Right kidney (tissue), 1 donor: ENCODE results near the gene CSTB.
A peak's percentile ranks its signal among the peaks of the same experiment; 100 is the strongest.

ENCODE experiments used
- DNase-seq: peaks from one replicate; pipeline ENCODE4 v3.0.0-alpha.2; 2016

CSTB gene

DNA sequence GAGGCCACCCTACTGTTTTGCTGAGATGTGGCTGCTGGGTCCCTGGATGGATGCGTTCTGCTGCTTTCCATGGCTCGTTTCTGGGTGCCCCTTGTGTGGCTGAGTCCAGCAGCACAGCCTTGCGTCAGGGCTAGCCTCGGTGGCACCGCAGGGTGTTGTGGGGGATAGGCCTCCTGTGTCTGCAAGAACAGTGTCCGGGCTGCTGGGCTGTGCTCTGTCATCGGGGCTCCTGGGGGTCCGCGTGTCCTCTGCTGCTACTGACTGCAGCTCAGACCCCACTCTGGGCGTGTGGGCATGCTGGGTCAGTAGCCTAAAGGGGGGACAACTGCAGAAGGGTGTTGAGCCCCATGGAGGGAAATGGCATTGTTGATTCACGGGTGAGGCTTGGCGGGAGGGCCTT lies 18.2 kb upstream of the CSTB start:
- DNase-seq = no peak

DNA sequence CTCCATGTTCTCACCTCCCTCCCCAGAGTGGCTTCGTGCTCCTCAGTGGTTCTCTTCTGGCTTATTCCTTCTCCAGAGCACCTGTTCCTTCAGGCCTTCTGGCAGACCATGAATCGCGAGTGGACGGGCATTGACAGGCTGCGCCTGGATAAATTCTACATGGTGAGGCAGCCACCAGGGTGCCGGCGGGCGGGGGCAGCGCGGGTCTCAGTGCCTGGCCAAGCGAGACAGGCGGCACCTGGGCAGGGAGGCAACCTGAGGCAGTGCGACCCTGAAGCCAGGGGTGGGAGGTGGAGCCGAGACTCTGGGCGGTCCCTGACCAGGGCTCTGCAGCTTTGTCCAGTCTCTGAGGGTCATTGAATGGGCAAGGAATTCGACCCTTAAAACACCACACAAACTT lies 17.1 kb upstream of the CSTB start:
- no peak for DNase-seq

DNA sequence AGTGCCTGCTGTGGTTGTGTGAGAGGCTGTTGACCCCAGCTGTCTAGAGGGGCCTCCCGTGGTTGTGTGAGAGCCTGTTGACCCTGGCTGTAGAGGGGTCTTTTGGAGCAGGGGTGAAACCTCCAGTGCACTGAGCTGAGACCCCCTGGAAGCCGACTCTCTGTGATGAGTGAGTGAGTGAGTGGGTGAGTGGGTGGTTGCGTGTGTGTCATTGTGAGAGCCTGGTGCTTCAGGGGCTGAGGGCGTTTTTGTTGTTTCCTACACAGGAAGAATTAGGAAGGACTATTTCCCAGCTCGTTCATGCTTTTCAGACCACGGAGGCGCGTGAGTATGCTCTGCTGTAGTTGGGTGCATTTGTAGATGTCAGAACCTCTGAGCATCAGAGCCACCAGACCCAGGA lies 16.3 kb upstream of the CSTB start:
- DNase-seq = no peak

DNA sequence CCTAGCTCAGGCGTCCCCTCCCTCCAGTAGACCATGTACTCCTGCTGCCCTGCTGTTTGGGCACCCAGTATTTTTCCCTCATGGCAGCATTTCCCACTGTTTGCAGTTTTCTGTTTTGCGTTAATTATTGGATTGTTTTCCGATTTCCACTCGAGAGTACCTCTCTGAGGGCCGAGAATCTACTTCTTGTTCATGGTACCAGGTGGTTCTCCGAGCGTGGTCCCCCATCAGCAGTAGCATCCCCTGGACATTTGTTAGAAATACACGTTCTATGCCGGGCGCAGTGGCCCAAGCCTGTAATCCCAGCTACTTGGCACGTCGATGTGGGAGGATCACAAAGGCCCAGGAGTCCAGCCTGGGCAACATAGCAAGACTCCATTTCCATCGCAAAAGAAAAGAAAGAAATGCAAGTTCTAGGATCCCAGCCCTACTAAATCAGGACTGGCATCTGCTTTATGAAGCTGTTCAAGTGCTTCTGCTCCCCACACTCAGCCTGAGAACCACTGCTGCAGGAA lies 14.0 kb upstream of the CSTB start:
- no peak for DNase-seq

DNA sequence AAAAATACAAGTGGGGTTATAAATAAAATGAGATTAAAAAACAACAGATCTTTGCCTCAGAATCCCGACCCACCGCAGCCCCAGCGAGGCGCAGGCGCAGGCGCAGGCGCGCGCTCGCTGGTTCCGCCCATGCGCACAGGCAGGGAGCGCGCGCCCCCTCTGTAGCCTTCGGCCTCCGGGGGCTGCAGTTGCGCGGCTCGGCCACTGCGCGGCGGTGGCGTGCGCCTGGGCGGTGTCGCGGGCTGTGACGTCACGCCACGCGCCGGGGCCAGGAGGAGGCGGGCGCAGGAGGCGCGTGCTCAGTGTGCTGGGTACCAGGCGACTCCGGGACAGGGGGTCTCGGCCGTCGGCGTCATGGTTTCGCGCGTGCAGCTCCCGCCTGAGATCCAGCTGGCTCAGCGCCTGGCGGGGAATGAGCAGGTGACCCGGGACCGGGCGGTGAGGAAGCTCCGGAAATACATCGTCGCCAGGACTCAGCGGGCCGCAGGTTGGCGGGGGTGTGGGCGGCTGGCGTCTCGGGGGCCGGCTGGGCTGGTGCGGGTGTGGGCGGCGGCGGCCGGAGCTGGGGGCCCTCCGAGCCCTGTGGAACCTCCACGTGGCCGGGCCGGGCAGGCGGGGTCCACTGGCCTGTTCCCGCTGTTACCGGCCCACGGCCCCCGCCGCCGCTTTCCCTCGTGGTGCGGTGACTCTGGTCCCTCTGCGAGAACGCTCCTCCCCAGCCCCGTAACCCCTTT lies 13.3 kb upstream of the CSTB start, which contains the start of gene RRP1:
Gene RRP1, plus strand, starts transcription at position 302 of the 734 bp plus-strand sequence. Its CDS starts 53 bp downstream, at position 355.
- peak; percentile 100 for DNase-seq

DNA sequence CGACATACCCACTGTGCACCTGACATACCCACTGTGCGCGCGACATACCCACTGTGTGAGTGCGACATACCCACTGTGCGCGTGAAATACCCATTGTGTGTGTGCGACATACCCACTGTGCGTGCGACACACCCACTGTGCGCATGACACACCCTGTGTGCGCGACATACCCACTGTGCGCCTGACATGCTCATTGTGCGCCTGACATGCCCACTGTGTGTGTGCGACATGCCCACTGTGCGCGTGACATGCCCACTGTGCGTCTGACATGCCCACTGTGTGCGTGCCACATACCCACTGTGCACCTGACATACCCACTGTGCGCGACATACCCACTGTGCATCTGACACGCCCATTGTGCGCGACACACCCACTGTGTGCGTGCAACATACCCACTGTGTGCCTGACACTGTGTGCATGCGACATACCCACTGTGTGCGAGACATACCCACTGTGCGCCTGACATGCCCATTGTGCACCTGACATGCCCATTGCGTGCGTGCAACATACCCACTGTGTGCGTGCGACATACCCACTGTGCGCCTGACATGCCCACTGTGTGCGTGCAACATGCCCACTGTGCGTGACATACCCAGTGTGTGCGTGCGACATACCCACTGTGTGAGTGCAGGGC lies 10.8 kb upstream of the CSTB start:
- no peak for DNase-seq

DNA sequence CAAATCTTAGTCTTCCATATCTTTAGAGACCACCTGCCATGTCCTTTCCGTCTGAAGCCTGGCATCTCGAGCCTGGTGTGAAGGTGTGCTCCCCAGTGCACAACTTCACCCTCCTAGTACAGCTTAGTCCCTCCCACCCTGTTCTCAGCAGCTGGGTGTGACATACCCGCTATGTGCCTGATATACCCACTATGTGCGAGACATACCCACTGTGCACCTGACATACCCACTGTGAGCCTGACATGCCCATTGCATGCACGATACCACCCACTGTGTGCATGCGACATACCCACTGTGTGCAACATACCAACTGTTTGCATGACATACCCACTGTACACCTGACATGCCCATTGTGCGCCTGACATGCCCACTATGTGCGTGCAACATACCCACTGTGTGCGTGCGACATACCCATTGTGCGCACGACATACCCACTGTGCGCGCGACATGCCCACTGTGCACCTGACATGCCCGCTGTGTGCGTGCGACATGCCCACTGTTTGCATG lies 10.2 kb upstream of the CSTB start:
- no peak for DNase-seq

DNA sequence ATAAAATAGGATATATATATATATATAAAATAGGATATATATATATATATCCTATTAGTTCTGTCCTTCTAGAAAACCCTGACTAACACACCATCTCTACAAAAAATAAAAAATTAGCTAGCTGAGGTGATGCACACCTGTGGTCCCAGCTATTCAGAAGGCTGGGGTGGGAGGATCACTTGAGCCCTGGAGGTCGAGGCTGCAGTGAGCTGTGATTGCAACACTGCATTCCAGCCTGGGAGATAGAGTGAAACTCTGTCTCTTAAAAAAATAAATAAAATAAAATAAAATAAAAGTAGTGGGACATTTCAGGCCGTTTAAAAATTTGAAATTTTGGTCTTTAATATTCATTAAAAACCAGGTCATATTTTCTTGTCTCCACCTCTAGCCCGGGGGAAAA lies 9.0 kb upstream of the CSTB start:
- no peak for DNase-seq

DNA sequence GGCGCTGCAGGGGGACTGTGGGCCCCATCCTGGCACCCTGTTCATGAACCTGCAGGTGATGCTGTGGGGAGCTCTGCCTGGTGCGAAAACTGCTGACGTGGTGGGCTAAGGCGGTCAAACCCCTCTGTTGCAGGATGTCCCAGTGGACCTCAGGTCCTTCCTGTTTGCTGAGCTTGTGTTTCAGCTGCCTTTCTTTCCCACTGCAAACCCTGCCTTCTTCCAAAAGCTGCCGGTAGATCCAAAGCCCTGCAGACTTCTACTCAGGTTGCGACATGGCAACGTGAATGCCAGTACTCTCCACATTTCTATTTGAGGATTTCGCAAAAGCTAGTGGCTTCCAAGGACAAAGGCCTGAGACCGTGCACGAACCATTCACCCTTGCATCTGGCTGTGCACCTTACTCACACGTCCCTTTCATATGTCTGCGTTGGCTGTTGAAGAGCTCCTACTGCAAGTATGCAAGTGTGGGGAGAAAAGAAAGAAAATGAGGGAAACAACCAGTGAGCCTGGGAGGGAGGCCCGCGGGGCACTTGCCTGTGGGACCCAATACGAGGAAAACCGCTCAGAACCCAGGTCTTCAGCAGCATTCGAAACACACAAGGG lies 7.1 kb upstream of the CSTB start:
- no peak for DNase-seq

DNA sequence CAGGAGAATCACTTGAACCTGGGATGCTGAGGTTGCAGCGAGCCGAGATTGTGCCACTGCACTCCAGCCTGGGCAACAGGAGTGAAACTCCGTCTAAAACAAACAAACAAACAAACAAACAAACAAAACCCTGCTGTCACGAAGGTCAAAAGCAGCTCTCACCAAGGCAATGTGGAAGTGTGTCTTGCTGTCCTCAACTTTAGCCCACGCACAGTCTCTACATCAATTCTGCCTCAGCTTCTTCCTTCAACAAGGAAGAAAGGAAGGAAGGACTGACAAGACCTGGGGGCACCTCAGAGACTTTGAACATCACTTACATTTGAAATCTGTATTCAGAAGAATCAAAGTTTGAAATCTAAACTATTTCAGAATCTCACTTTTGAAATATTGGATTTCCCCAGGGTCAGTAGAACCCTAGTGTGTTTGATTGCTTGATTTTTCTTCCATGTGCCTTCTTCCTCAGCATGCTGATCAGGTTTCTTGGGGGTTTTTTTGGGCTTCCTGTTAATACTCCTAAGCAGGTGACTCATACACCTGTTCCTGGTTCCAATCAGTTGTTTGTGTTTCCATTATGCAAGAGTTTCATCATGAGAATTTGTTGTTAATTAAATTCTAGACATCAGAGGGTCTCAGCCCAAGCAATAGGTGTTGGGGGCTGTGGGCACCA lies 6.5 kb upstream of the CSTB start:
- no peak for DNase-seq

DNA sequence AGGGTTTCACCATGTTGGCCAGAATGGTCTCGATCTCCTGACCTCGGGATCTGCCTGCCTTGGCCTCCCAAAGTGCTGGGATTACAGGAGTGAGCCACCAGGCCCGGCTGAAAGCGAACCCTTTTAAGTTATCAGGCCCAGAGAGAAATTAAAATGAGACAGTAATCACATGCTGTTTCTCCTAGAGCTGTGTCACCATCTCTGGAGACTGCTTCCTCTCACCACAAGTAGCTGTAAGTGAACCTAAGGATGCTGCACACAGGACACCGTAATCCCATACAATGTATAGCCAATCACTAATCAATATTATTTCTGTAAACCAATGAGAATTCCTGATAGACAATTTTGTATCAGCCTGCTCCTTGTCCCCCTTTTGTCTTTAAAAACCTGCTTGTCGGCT lies 5.7 kb upstream of the CSTB start:
- DNase-seq = no peak

DNA sequence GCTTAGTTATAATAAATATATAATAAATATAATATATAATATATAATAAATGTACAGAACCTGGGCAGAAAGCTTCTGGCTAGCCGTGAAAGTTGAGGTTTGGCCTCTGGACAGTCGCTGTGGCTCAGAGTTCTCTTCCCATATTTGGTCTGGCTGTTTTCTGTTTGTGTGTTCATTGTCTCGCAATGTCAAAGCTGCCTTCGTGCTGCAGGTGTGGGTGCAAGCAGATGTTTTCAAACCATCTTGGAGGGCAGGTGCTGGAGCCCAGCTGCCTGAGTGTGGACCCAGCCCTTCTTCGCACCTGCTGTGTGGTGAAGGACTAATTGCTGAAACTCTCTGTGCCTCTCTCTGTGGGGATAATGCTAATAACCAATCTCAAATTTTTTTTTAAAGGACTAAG lies 3.6 kb upstream of the CSTB start:
- no peak for DNase-seq

DNA sequence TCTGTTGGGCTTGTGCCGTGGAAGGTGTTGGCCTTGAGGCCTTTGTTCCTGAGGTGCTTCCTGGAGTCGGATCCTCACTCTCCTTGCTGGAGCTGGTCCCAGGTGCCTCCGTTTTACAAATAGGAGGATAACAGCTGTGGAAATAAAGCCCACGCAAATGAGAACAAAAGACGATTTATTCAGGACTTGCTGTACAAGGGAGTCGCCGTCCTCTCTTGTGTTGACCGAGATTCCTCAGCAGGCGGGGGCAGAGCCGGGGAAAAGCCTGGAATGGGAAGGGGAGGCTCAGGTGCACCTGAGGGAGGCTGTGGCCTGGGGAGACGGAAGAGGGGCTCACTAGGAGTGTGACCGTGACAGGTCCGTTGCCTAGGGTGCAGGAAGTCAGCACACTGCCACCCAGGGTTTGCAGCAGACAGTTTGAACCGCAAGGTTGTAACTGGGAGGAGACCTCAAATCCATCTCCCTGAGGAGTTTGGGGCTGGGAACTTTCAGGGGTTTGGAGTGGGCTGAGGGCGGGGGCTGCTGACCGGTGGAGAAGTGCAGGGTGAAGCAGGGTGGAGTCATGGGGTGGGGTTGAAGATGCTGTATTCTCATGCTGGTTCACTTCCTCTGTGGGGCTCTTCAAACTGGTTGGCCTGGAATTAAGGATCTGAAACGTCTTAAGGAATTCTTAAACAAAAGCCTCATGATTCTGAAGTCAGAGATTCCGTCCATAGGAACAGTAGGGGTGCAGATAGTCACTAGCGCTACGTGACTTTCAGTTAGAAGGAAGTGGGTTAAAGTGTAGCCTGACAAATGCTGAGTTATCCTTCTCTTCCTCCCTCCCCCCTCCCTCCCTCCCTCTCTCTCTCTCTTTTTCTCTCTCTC lies 2.6 kb upstream of the CSTB start:
- DNase-seq = no peak

DNA sequence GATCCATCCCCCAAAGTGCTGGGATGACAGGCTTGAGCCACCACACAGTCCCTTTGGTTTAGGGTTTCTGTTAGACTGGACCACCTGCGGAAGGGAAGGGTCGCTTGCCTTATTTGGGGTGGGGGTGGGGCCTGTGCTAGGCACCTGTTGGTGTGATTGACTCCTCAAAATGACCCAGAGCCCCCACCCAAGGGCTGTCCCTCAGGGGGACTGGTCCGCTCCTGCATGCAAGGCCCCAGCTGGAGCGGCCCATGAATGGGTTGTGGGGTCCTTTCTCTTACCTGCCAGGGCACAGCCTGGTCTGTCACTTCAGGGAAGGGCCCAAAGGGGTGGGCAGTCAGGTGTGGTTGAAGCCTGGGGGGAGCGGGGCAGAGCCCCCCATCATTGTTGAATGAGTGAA lies 1.8 kb upstream of the CSTB start:
- no peak for DNase-seq

DNA sequence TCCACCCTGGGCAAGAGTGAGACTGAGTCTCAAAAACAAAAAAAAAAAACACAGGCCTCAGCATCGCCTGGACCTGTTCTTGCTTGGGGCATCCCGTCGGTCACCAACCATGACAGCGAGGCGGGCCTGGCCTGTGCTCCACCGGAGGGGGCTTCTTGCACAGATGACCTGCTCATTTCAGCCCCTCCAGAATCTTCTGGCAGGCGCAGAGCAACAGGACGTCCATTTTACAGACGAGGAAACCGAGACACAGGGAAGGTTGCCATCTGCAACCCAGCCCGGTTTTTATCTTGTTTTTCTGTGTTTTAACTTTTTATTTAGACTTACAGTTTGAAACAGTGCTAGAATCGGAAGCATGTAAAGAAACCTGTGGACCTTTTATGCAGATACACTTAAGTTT lies 918 bp downstream of the CSTB start:
- no peak for DNase-seq

DNA sequence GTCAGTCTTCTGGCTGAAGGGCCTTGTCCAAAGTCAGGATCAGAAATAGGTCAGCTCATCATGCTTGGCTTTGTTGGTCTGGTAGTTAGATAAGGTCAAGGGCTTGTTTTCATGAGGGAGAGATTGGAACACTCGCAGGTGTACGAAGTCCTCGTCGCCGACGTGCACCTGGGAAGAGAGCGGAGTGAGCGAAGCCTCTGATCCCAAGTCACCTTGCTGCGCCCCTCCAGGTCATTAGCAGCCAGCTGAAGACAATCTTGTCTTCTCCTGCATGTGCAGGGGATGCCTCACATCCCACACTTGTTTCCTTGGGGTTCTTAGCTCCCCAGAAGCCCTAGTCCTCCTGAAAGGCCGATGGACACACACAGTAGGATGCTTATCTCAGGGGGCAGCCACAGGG lies 1.9 kb downstream of the CSTB start:
- DNase-seq = no peak

DNA sequence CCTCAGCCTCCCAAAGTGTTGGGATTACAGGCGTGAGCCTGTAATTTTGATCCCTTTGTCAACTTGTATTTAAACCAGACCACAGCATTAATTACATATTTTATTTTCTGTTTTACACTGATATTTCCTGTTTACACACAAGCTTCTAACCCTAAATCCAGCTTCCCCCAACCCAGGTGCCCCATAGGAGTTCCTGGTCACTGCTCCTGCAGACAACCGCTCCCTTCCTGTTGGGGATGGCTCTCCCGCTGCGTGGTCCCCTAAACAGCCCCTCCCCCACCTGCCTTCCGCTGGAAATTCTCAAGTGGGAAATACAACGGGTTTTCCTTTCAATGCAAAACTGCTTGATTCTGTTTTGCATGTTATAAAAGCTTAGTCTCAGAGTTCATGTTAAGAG lies 3.7 kb downstream of the CSTB start:
- DNase-seq = no peak

DNA sequence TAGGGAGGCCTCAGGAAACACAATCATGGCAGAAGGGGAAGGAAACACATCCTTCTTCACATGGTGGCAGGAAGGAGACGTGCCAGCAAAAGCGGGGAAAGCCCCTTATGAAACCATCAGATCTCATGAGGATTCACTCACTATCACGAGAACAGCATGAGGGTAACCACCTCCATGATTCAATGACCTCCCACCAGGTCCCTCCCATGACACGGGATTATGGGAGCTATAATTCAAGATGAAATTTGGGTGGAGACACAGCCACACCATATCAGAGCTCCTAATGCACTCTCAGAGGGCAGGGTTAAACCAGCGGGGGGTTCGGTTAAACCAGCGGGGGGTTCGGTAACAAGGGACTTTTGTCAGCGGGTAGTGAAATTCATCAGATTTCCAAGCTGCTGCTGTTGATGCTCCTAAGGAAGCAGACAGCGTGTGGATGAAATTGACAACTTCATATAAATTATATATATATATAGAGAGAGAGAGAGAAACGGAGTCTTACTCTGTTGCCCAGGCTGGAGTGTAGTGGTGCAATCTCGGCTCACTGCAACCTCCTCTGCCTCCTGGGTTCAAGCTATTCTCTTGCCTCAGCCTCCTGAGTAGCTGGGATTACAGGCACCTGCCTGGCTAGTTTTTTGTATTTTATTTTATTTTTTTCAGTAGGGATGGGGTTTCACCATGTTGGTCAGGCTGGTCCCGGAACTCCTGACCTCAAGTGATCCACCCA lies 4.2 kb downstream of the CSTB start:
- DNase-seq = no peak

DNA sequence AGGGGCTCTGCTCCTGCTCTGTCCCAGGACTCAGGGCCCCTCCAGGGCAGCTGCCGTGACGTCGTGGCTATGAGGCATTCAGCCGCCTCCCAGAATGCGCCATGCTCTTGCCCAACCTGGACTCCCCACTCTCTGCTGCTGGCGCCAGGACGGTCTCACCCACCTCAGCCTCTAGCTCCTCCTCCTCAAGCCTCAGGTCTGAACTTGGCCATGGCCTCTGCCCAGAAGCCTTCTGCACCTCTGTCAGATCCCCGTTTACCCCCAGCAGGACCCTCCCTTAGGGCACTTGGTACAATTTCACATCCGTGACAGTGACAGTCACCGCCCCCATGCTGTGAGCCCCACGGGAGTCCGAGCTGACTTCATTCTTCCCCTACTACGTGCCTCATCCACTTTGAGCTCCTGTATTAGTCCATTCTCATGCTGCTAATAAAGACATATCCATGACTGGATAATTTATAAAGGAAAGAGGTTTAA lies 4.9 kb downstream of the CSTB start:
- no peak for DNase-seq

DNA sequence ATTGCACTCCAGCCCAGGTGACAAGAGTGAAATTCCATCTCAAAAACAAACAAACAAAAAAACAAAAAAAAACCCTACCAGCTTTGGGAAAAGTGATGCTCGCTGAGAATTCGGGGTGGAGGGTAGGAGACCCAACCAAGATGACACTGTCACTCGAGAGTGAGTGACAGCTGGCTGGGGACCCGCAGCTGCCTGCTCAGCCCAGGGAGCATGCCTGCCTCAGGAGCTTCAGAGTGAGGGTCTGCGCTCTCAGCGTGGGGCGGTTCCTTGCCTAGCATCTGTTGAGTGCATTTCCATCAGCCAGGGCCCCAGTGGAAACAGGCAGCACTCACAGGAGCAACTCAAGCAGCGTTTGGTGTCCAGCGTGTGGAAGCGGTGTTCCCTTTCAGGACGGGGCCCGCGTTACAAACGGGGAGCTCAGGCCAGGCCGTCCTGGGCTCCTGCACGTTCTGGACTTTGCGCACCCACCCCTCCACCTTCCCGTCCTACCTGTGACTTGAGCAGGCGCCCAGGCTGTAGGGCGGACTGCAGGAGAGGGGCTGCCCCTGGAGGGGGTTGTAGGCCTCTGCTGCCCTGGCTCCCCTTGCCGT lies 5.9 kb downstream of the CSTB start:
- DNase-seq = no peak
